ENCODE measurements around the gene RRAGA. TPM values are rescaled to one million over a fixed set of nuclear protein-coding genes. Genes with fewer than 3 reads are reported as not detected.
"Not testable (repeated sequence)": the region's sequence is repeated elsewhere in the genome, so short reads cannot be mapped to it uniquely, and the experiment has no call there.

The RRAGA gene
- total RNA-seq, 4 donors from 2014 or later: 37.4 to 61.6 (median 57.8) TPM

DNA sequence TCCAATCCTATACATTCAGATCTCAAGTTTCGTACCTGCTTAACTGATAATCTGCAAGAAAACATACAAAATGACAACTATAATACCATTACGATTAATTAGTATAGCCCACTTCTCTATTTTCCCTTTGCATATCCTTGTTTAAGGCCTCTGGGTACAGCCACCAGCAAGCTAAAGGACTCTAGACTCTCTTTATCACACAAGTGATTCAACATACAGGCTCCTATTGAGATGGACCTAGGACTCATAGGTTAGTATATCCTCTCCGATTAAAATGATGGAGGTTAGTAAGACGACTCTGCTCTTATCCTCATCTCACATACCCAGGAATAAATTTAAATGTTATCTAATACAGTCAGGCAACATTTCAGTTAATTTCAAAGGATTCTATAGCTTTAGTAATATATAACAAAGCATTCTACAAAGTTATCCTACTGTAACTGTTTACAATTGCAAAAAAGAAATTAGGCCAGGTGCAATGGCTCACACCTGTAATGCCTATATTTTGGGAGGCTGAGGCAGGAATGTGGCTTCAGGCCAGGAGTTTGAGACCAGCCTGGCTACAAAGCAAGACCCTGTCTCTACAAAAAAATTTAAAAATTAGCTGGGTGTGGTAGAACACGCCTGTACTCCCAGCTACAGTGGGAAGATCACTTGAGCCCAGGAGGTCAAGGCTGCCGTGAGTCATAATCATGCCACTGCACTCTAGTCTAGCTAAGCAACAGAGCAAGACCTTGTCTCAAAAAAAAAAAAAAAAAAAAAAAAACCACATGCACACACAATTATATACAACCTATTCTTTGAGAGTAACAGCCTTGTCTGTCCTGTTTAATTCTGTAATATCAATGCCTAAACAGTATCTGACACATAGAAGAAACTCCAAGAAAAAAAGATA, 38.1 kb downstream of the RRAGA start:
- Histone ChIP-seq H3K27me3 (no peaks in the 10 kb centered on the region), H3K4me1 (no peaks in the 10 kb centered on the region), H3K27ac (no peak overlapping the region), H3K4me3 (no peak overlapping the region), H3K36me3 (peaks cover 78% of the 10 kb centered on the region), H3K9me3 (no peaks in the 10 kb centered on the region)
- no peak for TF ChIP-seq POLR2A (IDR thresholded peaks at IDR 0.05)
- no peak for TF ChIP-seq EP300 (IDR thresholded peaks at IDR 0.05)
- TF ChIP-seq, protein P1, sequence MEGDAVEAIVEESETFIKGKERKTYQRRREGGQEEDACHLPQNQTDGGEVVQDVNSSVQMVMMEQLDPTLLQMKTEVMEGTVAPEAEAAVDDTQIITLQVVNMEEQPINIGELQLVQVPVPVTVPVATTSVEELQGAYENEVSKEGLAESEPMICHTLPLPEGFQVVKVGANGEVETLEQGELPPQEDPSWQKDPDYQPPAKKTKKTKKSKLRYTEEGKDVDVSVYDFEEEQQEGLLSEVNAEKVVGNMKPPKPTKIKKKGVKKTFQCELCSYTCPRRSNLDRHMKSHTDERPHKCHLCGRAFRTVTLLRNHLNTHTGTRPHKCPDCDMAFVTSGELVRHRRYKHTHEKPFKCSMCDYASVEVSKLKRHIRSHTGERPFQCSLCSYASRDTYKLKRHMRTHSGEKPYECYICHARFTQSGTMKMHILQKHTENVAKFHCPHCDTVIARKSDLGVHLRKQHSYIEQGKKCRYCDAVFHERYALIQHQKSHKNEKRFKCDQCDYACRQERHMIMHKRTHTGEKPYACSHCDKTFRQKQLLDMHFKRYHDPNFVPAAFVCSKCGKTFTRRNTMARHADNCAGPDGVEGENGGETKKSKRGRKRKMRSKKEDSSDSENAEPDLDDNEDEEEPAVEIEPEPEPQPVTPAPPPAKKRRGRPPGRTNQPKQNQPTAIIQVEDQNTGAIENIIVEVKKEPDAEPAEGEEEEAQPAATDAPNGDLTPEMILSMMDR (IDR thresholded peaks at IDR 0.05): no peak
- TF ChIP-seq POLR2AphosphoS5 (IDR thresholded peaks at IDR 0.05): no peak
- WGBS: 78% methylated on average over 6 of the region's 6 CpGs
- DNase-seq (ENCODE audit: low spot score in 2 of 2): no peak

DNA sequence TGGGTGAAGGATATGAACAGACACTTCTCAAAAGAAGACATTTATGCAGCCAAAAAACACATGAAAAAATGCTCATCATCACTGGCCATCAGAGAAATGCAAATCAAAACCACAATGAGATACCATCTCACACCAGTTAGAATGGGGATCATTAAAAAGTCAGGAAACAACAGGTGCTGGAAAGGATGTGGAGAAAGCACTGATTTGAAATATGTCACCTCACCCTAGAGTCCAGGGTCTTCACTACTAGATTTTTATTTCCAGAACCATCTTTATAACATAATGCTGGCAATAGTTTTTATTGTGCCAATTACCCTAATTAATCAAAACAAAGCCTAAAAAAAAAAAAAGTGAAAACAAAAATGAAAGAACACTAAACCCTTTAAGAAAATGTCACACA, 48.2 kb downstream of the RRAGA start:
- Histone ChIP-seq H3K4me1 (peaks cover 29% of the 10 kb centered on the region), H3K36me3 (peaks cover 28% of the 10 kb centered on the region)
- H3K27ac ChIP-seq; H3K4me3 ChIP-seq; DNase-seq (ENCODE audit: low spot score in 2 of 2); H3K27me3 ChIP-seq; H3K9me3 ChIP-seq: not testable (repeated sequence)

Other genes starting within 250 kb of the RRAGA start
- gene SAXO1, start 16.2 kb upstream of the RRAGA start, total RNA-seq: 1 to 10 TPM in 1 of 4 donors, under 1 TPM in 3; 0.05 to 1.5 (median 0.14) TPM
- 10 to 100 TPM in 2 of 4 donors, 1 to 10 TPM in 2; 5.6 to 13.7 (median 10.6) TPM for gene HAUS6, start 53.5 kb downstream of the RRAGA start, total RNA-seq
- 100 to 1,000 TPM; 124 to 445 (median 162) TPM for gene PLIN2, start 78.1 kb downstream of the RRAGA start, total RNA-seq
- gene DENND4C, start 181.3 kb downstream of the RRAGA start, total RNA-seq: 100 to 1,000 TPM in 1 of 4 donors, 10 to 100 TPM in 3; 69.0 to 211 (median 94.8) TPM

All from suprapubic skin (tissue), 4 donors.